Endothelial cell of hepatic sinusoid (primary cell): ENCODE results near the gene ZNF383.
"Not testable (repeated sequence)": the region's sequence is repeated elsewhere in the genome, so short reads cannot be mapped to it uniquely, and the experiment has no call there.

Experiments used
- in situ Hi-C: cut with HindIII; loops from 2 replicates; pipeline ENCODE4 v1.10.0; 2017; ENCODE audit warnings: low sequenced_read_pairs

The ZNF383 gene

DNA sequence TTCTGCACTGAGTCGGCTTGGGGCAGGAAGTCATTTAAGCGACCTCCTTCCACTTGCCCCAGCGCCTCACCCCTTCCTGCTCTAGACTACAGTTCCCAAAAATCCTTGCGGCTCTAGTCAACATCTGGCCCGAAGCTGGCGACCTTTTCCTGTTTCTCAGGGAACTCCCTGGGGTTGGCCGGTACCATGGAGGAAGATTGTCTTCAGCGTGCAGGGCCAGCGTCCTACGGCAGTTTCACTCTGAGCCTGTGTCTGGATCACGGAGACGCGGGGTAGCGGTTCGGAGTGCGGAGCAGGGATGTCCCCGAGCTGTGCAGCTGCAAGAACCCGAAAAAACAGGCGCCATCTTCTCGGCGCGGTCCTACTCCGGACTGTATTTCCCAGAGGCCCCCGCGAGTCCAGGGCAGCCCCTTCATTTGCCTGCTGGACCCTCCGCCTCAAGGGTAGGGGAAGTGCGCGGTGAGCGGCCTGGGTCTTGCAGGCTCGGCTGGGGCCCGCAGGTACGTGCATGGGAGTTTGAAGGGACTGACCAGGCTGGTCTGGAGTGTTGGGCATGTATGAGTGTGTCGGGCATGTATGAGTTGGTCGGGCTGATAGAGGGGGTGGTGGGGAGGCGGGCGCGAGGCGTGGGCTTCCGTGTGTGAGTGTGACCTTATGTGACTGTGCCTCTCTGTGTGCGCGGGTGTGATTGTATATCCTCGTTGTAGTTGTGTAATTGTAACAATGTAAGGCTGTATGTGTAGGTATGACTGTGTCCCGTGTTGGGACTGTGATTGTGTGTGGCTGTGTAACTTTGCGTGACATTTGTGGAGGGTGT lies at the start of gene ZNF383:
Gene ZNF383, plus strand, starts transcription at position 440 of the 817 bp plus-strand sequence. CDS start 12,240 bp downstream, outside the sequence.
- in situ Hi-C loops: no loop called here

DNA sequence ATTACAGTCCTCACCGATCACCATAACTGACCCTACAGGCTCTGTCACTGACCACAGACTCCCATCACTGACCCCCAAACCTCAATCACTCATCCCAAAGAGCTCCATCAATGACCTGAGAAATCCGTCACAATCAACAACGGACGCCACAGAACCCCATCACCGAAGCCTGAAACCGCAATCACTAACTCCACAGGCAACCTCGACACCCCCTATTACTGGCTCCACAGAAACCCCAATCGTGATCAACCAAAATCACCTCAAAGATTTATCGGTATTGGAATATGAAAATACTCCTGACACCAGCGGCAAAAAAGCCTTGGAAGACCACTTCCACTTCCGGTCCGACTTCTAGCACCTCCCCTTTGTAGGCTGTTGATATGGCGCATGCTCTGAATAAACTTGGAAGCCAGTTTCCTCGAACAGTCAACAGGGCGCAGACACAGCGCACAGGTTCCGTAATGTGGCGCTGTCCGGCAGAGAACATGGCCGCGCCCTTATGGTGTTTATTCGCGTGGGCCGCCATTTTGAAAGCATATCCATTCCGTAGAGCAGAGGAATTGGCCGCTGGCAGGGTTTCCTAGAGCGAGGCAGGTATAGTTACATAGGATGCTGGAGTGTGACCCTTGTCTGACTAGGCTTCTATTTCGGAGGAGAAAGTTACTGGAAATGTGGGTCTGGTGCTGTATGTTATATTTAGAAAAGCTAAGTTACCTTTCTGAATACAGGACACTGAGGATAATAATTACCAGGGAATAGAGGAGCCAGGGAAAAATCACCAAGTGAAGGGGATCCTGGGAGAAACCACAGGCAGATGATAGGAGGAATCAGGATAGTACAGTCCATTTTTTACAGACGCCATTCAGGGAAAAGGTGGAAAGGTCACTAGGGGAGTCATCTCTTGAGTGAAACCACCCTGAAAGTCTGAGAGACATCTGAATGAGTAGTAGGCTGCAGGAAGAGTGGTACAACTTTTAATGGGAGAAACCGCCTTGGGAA lies 45.3 kb upstream of the ZNF383 start, which contains the start of gene ZNF585A:
Gene ZNF585A, minus strand, starts transcription at position 328 of the 999 bp plus-strand sequence. CDS start 2,785 bp downstream, outside the sequence.
- in situ Hi-C loops: no loop called here

DNA sequence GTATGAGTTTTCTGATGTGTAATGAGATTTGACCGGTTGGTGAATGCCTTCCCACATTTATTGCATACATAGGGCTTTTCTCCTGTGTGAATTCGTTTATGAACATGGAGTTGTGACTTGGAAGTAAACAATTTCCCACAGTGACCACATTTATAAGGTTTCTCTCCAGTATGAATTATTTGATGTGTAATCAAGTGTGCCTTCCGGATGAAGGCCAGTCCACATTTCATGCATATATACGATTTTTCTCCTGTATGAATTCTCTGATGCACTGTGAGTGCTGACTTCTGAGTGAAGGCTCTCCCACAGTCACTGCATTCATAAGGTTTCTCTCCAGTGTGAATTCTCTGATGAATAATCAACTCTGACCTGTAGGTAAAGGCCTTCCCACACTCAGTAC lies 31.9 kb upstream of the ZNF383 start:
- in situ Hi-C loops: not testable (repeated sequence)

DNA sequence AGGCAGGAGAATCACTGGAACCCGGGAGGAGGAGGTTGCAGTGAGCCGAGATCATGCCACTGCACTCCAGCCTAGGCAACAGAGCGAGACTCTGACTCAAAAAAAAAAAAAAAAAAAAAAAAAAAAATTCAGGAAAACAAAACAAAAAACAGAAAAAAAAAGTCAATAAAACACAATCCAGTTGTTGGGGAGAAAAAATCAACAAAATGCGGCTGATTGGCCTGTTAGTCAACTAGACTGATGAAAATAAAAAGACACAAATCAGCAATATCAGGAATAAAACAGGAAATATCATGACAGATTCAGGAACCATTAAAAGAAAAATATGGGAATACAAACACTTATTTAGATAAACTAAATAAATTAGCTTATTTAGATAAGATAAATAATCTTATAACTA lies 22.8 kb upstream of the ZNF383 start:
- in situ Hi-C loops: not testable (repeated sequence)

DNA sequence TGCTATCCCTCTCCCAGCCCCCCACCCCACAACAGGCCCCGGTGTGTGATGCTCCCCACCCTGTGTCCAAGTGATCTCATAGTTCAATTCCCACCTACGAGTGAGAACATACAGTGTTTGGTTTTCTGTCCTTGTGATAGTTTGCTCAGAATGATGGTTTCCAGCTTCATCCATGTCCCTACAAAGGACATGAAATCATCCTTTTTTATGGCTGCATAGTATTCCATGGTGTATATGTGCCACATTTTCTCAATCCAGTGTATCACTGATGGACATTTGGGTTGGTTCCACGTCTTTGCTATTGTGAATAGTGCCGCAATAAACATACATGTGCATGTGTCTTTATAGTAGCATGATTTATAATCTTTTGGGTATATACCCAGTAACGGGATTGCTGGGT lies 20.9 kb upstream of the ZNF383 start:
- in situ Hi-C loops: not testable (repeated sequence)

DNA sequence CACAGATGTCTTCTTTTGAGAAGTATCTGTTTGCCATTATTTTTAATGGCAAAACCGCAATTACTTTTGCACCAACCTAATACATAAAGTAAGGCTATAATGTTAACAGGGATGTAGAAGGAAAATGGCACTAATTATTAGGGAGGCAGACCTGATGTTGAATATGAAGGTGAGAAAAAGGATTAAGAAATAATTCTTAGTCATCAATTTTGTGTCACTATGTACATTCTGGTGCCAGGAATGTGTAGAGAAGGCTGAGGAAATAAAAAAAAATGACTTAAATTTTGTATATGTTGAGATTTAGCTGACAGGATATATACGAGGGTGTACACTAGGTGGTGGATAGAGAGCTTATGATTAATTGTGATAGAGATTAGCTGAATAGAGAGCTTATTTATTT lies 20.2 kb upstream of the ZNF383 start:
- in situ Hi-C loops: no loop called here

DNA sequence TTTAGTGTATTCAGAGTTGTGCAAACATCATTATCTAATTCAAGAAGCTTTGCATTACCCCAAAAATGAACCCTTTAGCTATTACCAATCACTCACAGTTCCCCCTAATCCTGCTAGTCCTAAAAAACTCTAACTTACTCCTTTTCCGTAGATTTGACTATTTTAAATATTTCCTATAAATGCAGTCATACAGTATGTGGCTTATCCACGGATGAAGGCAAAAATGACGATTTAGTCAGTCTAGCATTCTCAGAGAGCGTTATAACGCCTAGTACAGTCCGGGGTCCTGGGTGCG lies 587 bp upstream of the ZNF383 start:
- in situ Hi-C loops: no loop called here

DNA sequence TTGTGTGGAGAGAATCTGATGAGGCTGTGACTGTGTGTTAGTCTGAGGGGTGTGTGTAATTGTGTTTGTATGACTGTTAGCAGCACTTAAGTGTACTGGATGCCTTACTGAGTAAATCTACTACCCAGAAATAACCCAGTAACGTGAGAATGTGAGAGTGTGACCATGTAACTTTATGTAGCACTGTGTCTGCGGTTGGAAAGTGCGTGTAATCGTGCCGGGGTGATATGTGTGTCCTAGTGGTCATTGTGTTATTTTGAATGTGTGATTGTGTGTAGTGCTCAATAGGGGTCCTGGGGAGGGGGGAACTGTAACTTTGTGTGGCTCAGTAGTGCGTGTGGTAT lies 550 bp downstream of the ZNF383 start:
- in situ Hi-C loops: no loop called here

DNA sequence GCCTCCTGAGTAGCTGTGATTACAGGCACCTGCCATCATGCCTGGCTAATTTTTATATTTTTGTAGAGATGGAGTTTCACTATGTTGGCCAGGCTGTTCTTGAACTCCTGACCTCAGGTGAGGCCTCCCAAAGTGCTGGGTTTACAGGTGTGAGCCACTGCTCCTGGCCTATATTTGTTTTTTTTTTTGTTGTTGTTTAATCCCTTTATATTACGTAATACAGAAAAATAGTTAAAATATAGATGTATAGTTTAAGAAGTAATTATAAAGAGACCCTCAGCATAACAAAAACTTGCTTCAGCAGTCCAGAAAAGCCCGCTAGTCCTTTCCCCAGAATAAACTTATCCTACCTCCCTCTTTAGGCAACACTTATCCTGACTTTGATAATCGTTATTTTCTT lies 2.4 kb downstream of the ZNF383 start:
- in situ Hi-C loops: no loop called here

DNA sequence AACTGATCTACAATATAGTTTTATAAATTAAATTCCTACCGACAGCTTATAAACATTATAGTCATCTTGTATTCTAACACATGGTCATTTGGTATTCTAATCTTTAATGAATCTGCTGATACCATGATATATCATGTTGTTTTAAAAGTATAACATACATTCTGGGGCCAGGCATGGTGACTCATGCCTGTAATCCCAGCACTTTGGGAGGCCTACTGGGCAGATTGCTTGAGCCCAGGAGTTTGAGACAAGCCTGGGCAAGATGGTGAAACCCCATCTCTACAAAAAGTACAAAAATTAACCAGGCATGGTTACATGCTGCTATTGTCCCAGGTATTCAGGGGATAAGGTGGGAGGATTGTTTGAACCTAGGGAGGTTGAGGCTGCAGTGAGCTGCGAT lies 3.1 kb downstream of the ZNF383 start:
- in situ Hi-C loops: no loop called here

DNA sequence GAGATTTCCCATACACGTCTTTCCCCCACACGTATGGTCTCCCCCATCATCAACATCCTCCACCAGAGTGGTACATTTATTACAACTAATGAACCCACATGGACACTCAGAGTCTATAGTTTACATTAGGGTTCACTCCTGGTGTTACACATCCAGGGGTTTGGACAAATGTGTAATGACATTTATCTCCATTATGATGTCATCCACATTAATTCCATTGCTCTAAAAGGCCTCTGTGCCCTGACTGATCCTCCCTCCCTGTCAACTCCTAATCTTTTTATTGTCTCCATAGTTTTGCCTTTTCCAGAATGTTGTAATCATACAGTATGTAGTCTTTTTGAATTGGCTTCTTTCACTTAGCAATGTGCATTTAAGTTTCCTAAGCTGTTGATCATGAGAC lies 8.2 kb downstream of the ZNF383 start:
- in situ Hi-C loops: no loop called here

DNA sequence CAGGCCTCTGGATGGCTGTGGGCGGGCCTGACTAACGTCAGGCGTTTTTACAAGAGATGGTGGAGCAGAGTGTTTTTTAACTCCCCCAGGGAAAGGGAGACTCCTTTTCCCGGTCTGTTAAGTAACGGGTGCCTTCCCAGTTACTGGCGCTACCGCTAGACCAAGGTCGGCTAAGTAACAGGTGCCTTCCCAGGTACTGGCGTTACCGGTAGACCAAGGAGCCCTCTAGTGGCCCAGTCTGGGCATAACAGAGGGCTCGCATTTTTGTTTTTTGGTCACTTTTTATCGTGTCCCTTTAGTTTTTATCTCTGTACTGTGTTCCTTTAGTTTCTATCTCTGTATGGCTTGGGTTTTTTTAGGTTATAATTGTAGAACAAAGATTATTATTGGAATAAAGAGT lies 10.0 kb downstream of the ZNF383 start:
- in situ Hi-C loops: no loop called here

DNA sequence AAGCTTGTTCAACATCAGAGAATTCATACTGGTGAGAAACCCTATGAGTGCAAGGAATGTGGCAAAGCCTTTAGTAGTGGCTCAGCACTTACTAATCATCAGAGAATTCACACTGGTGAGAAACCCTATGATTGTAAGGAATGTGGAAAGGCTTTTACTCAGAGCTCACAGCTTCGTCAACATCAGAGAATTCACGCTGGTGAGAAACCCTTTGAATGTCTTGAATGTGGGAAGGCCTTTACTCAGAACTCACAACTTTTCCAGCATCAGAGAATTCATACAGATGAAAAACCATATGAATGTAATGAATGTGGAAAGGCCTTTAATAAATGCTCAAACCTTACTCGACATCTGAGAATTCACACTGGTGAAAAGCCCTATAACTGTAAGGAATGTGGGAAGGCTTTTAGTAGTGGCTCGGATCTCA lies 25.2 kb downstream of the ZNF383 start:
- in situ Hi-C loops: no loop called here

DNA sequence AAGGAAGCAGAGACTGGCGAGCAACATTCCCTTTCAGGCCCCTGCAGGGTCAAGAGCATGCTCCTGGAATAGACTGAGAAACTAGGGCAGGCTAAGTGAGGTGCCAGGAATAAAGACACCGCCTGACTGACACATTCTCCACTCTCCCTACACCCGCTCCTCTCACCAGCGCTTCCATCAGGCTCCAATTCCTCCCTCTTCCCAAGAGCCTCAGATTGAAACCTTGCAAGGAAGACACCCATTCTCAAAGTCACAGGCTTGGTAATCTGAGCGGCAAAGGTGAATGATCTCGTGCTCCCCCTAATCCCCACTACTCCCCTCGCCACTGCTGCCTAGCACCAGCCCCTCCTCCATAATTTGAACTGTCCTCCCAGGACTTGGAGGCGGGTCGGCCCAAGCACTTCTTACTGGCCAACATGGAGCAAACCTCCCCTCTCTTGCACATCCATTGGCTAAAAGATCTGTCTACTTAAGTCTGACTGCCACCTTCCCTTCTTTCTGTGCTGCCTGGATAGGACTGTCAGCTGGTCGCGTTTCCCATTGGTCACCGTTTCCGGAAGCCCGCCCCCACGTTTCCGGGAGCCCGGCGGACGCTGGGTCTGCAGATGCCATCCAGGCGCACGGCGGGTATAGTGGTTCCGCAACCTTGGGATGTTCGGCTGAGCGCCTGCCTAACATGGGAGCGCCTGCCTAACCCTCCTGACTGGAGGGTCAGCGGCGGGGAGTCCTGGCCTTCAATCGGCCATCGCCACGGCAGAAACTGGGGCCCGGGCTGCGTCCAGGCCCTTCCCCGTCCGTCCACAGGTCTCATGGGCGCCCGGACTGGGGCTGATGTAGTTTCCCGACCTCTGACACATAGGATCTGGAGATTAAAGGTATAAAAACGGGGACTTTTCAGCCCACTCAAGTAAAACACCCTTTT lies 33.6 kb downstream of the ZNF383 start:
- in situ Hi-C loops: no loop called here

DNA sequence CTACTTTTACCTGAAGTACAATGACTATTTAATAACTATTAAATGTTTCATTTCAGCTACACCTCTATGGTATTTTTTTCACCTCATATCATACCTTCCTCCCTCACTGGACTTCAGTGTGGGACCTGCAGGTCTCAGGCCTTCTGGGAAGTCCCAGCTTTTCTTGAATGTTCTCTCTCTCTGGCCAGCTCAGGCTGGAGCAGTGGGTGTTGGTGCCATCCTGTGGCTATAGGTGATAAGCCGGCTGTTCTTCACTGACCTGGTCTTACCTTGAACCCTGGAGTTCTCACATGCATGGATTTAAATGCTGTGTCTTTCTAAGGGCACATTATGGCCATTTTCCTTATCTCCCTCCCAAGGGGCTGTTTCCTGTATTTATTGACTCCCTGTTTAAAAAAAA lies 45.0 kb downstream of the ZNF383 start:
- in situ Hi-C loops: not testable (repeated sequence)

DNA sequence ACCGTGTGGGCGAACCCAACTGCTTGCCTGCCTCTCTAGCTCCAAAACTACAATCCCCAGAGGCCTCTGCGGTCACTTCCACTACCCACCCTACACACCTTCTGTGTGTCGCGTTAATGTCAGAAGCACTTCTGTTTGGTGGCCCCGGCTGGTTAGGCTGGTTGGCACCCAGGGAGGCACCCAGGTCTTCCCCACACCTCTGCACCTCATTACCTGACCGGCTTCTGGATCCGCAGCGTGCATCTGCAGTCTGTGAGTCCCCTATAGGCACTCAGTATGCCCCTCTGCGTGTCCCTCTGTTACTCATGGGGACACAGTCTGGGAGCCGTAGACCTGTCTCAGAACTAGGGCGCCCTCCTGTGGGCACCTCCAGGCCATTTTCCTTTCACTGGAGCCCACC lies 49.0 kb downstream of the ZNF383 start:
- in situ Hi-C loops: not testable (repeated sequence)

DNA sequence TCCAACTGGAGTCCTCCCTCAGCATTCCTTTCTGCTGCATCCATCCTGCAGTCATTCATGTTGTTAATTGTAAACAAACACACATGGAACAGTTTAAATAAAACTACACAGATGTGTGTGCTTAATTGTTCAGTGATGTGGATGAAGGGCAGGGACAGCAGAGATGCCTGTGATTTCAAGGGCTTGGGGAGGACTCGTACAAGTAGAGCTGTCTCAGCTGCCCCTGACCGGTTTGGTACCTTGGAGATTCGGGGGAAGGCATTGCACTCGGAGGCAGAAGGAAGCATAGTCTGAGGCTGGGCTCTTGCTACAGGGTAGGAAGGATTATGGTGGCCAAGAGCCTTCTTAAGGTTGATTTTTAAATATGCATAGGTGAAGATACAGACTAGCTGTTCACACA lies 49.7 kb downstream of the ZNF383 start:
- in situ Hi-C loops: not testable (repeated sequence)

DNA sequence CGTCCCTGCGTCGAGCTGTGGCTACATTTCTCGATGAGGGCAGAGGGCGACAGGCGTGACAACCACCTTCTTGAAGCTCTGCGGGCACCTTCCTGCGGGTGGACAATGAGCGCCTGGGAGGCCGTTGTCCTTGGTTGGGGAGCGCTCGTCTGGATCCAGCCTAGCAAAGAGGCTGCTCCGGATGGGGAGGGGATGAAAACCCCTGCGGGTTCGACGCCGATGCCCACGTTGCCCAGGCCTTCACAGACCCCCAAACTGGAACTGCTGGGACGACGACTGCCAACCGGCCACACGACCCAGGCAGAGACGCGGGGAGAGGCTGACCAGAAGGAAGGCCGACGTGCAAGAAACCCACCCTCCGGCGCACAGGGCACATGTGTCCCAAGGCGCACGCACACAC lies 62.6 kb downstream of the ZNF383 start:
- in situ Hi-C loops: not testable (repeated sequence)

DNA sequence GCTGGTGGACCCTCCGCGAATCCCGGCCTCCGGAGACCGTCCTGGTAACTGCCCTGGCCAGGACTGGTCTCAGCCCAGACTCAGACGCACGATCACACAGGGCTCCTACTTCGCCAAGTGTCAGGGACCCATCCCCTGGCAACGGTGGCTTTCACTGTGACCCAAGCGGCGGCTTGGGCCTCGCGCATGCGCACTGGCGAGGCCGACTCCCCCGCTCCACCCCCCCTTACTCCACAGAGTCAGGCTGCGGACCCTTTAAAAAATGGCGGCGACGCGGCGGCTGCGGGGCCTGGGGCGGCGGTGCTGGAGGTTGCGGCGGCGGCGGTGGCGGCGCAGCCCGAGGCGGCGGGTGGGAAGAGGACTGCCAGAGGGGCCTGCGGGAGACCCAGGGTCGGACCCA lies 66.0 kb downstream of the ZNF383 start:
- in situ Hi-C loops: not testable (repeated sequence)

DNA sequence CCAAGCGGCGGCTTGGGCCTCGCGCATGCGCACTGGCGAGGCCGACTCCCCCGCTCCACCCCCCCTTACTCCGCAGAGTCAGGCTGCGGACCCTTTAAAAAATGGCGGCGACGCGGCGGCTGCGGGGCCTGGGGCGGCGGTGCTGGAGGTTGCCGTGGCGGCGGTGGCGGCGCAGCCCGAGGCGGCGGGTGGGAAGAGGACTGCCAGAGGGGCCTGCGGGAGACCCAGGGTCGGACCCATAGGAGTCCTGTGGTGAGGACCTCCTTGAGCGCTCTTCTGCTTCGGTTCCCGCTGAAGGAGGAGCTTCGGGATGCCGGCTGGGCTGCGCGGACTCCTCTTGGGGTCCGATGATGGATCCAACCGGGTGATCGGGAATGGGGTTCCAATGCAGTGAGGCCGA lies 71.2 kb downstream of the ZNF383 start:
- in situ Hi-C loops: not testable (repeated sequence)
